IPS-15b (cell line): ENCODE data around the gene GDI1.

Experiments
- H3K27me3 ChIP-seq: one replicate; pipeline ENCODE4 v1.6.1; 2013; ENCODE audit warnings: low read length; ENCODE audit not compliant: control insufficient read depth, insufficient read depth
- H3K36me3 ChIP-seq: one replicate; pipeline ENCODE4 v1.6.1; 2013; ENCODE audit warnings: low read length; ENCODE audit not compliant: control insufficient read depth, insufficient read depth
- H3K4me1 ChIP-seq: one replicate; pipeline ENCODE4 v1.6.1; 2013; ENCODE audit warnings: mild to moderate bottlenecking, low read length; ENCODE audit not compliant: control insufficient read depth, insufficient read depth
- H3K4me3 ChIP-seq: one replicate; pipeline ENCODE4 v1.5.1; 2013; ENCODE audit warnings: low read depth, low read length
- H3K9ac ChIP-seq: one replicate; pipeline ENCODE4 v1.6.1; 2013; ENCODE audit warnings: low read depth, mild to moderate bottlenecking, low read length
- H3K9me3 ChIP-seq: one replicate; pipeline ENCODE4 v1.6.1; 2013; ENCODE audit warnings: mild to moderate bottlenecking, low read length; ENCODE audit not compliant: control insufficient read depth, insufficient read depth

GDI1 gene

GRCh38 chrX:154458954-154459778 lies 22.2 kb downstream of the GDI1 start:
- Histone ChIP-seq H3K27me3 (peaks cover 2% of the 10 kb centered on the region), H3K9ac (no peak overlapping the region), H3K36me3 (peaks cover 21% of the 10 kb centered on the region), H3K4me3 (peak overlapping the region; percentile 46), H3K4me1 (no peaks in the 10 kb centered on the region), H3K9me3 (no peaks in the 10 kb centered on the region)

DNA sequence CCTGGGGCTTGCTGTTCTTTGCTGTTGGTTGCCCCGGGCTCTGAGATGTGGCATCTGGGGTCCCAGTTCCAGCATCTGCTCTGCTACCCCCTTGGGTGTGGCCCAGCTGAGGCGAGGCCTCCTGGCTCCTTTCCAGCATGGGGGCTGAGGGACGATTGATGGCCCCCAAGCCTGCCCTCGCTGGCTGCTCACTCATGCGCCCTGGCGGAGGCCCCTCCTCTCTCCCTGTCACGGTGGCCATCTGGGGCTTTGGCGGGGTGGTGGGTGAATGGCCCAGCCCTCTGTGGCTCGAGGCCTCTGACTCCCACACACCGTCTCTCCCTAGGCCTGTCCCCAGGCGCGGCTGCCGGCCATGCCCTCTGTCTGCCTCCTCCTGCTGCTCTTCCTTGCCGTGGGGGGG lies 22.9 kb downstream of the GDI1 start:
- Histone ChIP-seq H3K9ac (no peak overlapping the region), H3K9me3 (no peaks in the 10 kb centered on the region), H3K4me1 (no peaks in the 10 kb centered on the region), H3K27me3 (peaks cover 2% of the 10 kb centered on the region), H3K36me3 (peaks cover 27% of the 10 kb centered on the region), H3K4me3 (no peak overlapping the region)

- H3K9me3 ChIP-seq: no peaks in the 10 kb centered on the region
- no peak overlapping the region for H3K4me3 ChIP-seq
- no peaks in the 10 kb centered on the region for H3K4me1 ChIP-seq
- H3K36me3 ChIP-seq: peaks cover 32% of the 10 kb centered on the region
- peaks cover 2% of the 10 kb centered on the region for H3K27me3 ChIP-seq
- H3K9ac ChIP-seq: no peak overlapping the region
These were observed 23.4 kb downstream of the GDI1 start for GRCh38 chrX:154460326-154460725.

DNA sequence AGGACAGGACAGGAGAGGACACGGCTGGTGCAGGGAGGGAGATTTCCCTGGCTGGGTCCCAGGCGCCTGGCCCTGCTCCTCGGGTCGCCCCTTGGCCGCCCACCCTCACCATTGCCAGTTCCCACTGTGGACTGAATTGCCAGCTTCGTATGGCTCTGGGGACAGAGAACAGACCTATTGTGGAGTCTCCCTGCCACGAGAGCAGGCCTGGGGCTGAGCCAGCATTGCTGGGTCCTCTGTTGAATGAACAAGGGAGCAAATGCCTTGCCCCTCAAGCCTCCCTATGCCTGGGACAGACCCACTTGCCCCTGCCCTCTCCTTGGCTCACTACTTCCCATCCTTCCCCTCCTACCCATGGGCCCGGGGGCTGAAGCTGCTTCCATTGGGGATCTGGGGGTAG lies 25.4 kb downstream of the GDI1 start:
- H3K36me3 ChIP-seq: peaks cover 46% of the 10 kb centered on the region
- H3K4me3 ChIP-seq: no peak overlapping the region
- H3K9me3 ChIP-seq: no peaks in the 10 kb centered on the region
- no peaks in the 10 kb centered on the region for H3K4me1 ChIP-seq
- H3K27me3 ChIP-seq: no peaks in the 10 kb centered on the region
- no peak overlapping the region for H3K9ac ChIP-seq

DNA sequence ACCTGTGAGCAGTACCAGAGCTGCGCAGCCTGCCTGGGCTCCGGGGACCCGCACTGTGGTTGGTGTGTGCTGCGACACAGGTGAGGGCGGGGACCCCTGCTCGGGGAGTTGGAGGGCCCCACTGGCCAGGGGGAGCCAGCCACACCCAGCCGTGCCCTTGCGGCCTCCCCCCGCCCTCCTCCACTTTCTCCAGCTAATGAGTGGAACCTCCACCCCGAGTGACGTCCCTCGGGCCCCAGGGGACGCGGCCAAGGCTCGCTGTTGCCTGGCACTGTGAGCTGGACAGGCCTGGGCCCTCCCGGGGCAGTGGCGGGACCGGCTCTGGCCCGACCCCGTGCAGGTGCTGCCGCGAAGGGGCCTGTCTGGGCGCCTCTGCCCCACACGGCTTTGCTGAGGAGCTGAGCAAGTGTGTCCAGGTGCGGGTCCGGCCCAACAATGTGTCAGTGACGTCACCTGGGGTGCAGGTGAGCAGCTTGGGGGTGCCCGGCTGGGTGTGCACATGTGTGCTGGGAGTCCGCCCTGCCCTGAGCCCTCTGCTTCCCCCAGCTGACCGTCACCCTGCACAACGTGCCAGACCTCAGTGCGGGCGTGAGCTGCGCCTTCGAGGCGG lies 26.8 kb downstream of the GDI1 start:
- Histone ChIP-seq H3K27me3 (no peaks in the 10 kb centered on the region), H3K9ac (no peak overlapping the region), H3K4me3 (no peak overlapping the region), H3K9me3 (no peaks in the 10 kb centered on the region), H3K4me1 (no peaks in the 10 kb centered on the region), H3K36me3 (peaks cover 55% of the 10 kb centered on the region)

- H3K9me3 ChIP-seq: no peaks in the 10 kb centered on the region
- no peak overlapping the region for H3K9ac ChIP-seq
- peaks cover 66% of the 10 kb centered on the region for H3K36me3 ChIP-seq
- no peaks in the 10 kb centered on the region for H3K27me3 ChIP-seq
- no peak overlapping the region for H3K4me3 ChIP-seq
- H3K4me1 ChIP-seq: no peaks in the 10 kb centered on the region
These were observed 27.9 kb downstream of the GDI1 start for GRCh38 chrX:154464806-154465365.

DNA sequence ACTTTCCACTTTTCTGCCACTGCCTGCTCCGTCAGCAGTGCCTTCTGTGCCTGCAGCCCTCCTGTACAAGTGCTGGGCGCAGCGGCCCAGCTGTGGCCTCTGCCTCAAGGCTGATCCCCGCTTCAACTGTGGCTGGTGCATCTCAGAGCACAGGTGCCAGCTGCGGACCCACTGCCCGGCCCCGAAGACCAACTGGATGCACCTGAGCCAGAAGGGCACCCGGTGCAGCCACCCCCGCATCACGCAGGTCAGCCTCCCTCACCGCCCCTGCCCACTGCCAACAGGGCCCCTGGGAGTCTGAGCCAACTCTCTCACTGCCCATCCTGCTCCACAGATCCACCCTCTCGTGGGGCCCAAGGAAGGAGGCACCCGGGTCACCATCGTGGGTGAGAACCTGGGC lies 28.6 kb downstream of the GDI1 start:
- Histone ChIP-seq H3K9me3 (no peaks in the 10 kb centered on the region), H3K9ac (no peak overlapping the region), H3K4me1 (no peaks in the 10 kb centered on the region), H3K27me3 (no peaks in the 10 kb centered on the region), H3K4me3 (no peak overlapping the region), H3K36me3 (peaks cover 69% of the 10 kb centered on the region)

GRCh38 chrX:154466036-154466435 lies 29.1 kb downstream of the GDI1 start:
- Histone ChIP-seq H3K27me3 (no peaks in the 10 kb centered on the region), H3K36me3 (peaks cover 69% of the 10 kb centered on the region), H3K9me3 (no peaks in the 10 kb centered on the region), H3K9ac (no peak overlapping the region), H3K4me3 (no peak overlapping the region), H3K4me1 (no peaks in the 10 kb centered on the region)

DNA sequence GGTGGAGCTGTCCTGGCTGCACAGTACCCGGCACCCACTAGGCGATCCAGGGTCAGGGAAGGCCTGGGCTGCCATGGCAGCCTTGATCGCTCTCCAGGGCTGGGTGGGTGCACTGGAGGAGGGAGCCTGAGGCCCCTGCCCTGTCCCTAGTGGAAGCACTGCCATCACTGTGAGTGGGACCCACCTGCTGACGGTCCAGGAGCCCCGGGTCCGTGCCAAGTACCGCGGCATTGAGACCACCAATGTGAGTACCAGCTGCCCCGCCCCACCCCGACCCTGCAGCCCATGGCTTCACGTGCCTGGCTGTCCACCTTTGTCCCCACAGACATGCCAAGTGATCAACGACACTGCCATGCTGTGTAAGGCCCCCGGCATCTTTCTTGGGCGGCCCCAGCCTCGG lies 30.0 kb downstream of the GDI1 start:
- Histone ChIP-seq H3K4me1 (no peaks in the 10 kb centered on the region), H3K4me3 (no peak overlapping the region), H3K27me3 (no peaks in the 10 kb centered on the region), H3K9me3 (no peaks in the 10 kb centered on the region), H3K36me3 (peaks cover 68% of the 10 kb centered on the region), H3K9ac (no peak overlapping the region)

GRCh38 chrX:154467556-154467955 lies 30.6 kb downstream of the GDI1 start:
- H3K4me1 ChIP-seq: no peaks in the 10 kb centered on the region
- peaks cover 63% of the 10 kb centered on the region for H3K36me3 ChIP-seq
- H3K9ac ChIP-seq: no peak overlapping the region
- H3K4me3 ChIP-seq: no peak overlapping the region
- no peaks in the 10 kb centered on the region for H3K27me3 ChIP-seq
- no peaks in the 10 kb centered on the region for H3K9me3 ChIP-seq

GRCh38 chrX:154468217-154468616 lies 31.3 kb downstream of the GDI1 start:
- Histone ChIP-seq H3K4me1 (no peaks in the 10 kb centered on the region), H3K9ac (no peak overlapping the region), H3K4me3 (no peak overlapping the region), H3K9me3 (no peaks in the 10 kb centered on the region), H3K36me3 (peaks cover 66% of the 10 kb centered on the region), H3K27me3 (no peaks in the 10 kb centered on the region)

DNA sequence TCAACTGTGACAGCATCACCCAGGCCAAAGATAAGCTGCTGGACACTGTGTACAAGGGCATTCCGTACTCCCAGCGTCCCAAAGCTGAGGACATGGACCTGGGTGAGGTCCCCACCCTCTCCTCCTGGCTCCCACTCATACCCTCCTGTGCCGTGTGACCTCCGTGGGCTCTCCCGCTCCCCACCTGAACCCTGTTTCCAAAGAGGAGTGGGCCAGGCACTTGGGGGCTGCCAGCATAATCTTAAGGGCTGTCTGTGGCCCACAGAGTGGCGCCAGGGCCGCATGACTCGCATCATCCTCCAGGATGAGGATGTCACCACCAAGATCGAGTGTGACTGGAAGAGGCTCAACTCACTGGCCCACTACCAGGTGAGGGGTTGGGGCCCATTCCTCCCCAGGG lies 32.2 kb downstream of the GDI1 start:
- Histone ChIP-seq H3K27me3 (no peaks in the 10 kb centered on the region), H3K9ac (no peak overlapping the region), H3K4me1 (no peaks in the 10 kb centered on the region), H3K36me3 (peaks cover 70% of the 10 kb centered on the region), H3K9me3 (no peaks in the 10 kb centered on the region), H3K4me3 (no peak overlapping the region)
